ENCODE measurements around the gene CDC37L1. TPM values are rescaled to one million over a fixed set of nuclear protein-coding genes. Genes with fewer than 3 reads are reported as not detected.

CDC37L1 gene
- total and polyA plus RNA-seq, 2 experiments from 2014 or later: 26.9 to 29.6 TPM

DNA sequence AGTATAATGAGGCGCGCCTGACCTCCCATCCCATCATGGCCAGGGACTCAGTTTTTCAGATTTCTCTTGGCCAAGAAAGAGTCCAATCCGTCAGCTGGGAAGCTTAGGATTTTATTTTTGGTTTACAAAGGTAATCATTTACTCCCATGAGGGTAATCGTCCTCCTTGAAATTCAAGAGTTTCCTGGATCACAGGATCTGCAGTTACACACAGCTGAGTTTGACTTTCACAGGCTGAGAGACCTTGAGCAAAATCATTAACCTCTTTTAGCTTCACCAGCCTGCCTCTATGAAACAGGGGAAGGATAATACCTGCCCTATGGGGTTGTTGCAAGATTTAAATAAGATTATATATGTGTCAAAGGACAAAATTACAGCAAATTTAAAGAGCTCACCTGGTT is 77.1 kb downstream of the CDC37L1 start:
- H3K27ac Mint-ChIP-seq: no peak overlapping the region
- H3K4me1 Mint-ChIP-seq: no peaks in the 10 kb centered on the region; the same call in 2 of the 3 replicates
- no peak overlapping the region for H3K27ac ChIP-seq (ENCODE audit: low read depth)
- no peaks in the 10 kb centered on the region for H3K9me2 ChIP-seq (ENCODE audit: insufficient read depth)
- H3K9me3 Mint-ChIP-seq: no peaks in the 10 kb centered on the region
- peaks cover 10% of the 10 kb centered on the region for H3K27me3 Mint-ChIP-seq (ENCODE audit: insufficient read depth, low read depth, poor library complexity)
- no peaks in the 10 kb centered on the region for H3F3A ChIP-seq (replicated peaks; ENCODE audit: low read depth)
- H3K4me1 ChIP-seq (ENCODE audit: insufficient read depth): no peaks in the 10 kb centered on the region
- no peak overlapping the region for H3K4me2 ChIP-seq
- H3K79me2 ChIP-seq (replicated peaks; ENCODE audit: insufficient read depth): no peaks in the 10 kb centered on the region
- no peaks in the 10 kb centered on the region for H3K36me3 Mint-ChIP-seq (ENCODE audit: low read depth)
- H3K4me3 ChIP-seq: no peak overlapping the region
- H3K27me3 ChIP-seq (ENCODE audit: insufficient read depth): no peaks in the 10 kb centered on the region
- no peak overlapping the region for H2AFZ ChIP-seq
- DNase-seq (ENCODE audit: low spot score): no peak
- H3K36me3 ChIP-seq (ENCODE audit: insufficient read depth): no peaks in the 10 kb centered on the region
- H3K4me3 Mint-ChIP-seq: no peak overlapping the region
- no peak for ATAC-seq
- no peaks in the 10 kb centered on the region for H4K20me1 ChIP-seq (replicated peaks; ENCODE audit: insufficient read depth)
- TF ChIP-seq, protein P1, sequence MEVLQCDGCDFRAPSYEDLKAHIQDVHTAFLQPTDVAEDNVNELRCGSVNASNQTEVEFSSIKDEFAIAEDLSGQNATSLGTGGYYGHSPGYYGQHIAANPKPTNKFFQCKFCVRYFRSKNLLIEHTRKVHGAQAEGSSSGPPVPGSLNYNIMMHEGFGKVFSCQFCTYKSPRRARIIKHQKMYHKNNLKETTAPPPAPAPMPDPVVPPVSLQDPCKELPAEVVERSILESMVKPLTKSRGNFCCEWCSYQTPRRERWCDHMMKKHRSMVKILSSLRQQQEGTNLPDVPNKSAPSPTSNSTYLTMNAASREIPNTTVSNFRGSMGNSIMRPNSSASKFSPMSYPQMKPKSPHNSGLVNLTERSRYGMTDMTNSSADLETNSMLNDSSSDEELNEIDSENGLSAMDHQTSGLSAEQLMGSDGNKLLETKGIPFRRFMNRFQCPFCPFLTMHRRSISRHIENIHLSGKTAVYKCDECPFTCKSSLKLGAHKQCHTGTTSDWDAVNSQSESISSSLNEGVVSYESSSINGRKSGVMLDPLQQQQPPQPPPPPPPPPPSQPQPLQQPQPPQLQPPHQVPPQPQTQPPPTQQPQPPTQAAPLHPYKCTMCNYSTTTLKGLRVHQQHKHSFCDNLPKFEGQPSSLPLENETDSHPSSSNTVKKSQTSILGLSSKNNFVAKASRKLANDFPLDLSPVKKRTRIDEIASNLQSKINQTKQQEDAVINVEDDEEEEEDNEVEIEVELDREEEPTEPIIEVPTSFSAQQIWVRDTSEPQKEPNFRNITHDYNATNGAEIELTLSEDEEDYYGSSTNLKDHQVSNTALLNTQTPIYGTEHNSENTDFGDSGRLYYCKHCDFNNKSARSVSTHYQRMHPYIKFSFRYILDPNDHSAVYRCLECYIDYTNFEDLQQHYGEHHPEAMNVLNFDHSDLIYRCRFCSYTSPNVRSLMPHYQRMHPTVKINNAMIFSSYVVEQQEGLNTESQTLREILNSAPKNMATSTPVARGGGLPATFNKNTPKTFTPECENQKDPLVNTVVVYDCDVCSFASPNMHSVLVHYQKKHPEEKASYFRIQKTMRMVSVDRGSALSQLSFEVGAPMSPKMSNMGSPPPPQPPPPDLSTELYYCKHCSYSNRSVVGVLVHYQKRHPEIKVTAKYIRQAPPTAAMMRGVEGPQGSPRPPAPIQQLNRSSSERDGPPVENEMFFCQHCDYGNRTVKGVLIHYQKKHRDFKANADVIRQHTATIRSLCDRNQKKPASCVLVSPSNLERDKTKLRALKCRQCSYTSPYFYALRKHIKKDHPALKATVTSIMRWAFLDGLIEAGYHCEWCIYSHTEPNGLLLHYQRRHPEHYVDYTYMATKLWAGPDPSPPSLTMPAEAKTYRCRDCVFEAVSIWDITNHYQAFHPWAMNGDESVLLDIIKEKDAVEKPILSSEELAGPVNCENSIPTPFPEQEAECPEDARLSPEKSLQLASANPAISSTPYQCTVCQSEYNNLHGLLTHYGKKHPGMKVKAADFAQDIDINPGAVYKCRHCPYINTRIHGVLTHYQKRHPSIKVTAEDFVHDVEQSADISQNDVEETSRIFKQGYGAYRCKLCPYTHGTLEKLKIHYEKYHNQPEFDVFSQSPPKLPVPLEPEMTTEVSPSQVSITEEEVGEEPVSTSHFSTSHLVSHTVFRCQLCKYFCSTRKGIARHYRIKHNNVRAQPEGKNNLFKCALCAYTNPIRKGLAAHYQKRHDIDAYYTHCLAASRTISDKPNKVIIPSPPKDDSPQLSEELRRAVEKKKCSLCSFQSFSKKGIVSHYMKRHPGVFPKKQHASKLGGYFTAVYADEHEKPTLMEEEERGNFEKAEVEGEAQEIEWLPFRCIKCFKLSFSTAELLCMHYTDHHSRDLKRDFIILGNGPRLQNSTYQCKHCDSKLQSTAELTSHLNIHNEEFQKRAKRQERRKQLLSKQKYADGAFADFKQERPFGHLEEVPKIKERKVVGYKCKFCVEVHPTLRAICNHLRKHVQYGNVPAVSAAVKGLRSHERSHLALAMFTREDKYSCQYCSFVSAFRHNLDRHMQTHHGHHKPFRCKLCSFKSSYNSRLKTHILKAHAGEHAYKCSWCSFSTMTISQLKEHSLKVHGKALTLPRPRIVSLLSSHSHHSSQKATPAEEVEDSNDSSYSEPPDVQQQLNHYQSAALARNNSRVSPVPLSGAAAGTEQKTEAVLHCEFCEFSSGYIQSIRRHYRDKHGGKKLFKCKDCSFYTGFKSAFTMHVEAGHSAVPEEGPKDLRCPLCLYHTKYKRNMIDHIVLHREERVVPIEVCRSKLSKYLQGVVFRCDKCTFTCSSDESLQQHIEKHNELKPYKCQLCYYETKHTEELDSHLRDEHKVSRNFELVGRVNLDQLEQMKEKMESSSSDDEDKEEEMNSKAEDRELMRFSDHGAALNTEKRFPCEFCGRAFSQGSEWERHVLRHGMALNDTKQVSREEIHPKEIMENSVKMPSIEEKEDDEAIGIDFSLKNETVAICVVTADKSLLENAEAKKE (CRISPR knock-in tag; IDR thresholded peaks at IDR 0.05): no peak
- no peak for TF ChIP-seq STAT1 (IDR thresholded peaks at IDR 0.05; ENCODE audit: unreplicated experiment)
- TF ChIP-seq, protein P2, sequence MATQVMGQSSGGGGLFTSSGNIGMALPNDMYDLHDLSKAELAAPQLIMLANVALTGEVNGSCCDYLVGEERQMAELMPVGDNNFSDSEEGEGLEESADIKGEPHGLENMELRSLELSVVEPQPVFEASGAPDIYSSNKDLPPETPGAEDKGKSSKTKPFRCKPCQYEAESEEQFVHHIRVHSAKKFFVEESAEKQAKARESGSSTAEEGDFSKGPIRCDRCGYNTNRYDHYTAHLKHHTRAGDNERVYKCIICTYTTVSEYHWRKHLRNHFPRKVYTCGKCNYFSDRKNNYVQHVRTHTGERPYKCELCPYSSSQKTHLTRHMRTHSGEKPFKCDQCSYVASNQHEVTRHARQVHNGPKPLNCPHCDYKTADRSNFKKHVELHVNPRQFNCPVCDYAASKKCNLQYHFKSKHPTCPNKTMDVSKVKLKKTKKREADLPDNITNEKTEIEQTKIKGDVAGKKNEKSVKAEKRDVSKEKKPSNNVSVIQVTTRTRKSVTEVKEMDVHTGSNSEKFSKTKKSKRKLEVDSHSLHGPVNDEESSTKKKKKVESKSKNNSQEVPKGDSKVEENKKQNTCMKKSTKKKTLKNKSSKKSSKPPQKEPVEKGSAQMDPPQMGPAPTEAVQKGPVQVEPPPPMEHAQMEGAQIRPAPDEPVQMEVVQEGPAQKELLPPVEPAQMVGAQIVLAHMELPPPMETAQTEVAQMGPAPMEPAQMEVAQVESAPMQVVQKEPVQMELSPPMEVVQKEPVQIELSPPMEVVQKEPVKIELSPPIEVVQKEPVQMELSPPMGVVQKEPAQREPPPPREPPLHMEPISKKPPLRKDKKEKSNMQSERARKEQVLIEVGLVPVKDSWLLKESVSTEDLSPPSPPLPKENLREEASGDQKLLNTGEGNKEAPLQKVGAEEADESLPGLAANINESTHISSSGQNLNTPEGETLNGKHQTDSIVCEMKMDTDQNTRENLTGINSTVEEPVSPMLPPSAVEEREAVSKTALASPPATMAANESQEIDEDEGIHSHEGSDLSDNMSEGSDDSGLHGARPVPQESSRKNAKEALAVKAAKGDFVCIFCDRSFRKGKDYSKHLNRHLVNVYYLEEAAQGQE (IDR thresholded peaks at IDR 0.05; ENCODE audit: unreplicated experiment): no peak
- TF ChIP-seq EZH2 (IDR thresholded peaks at IDR 0.05; ENCODE audit: low read depth, unreplicated experiment): no peak
- no peak for TF ChIP-seq ZNF114 (CRISPR knock-in tag; IDR thresholded peaks at IDR 0.05)
- no peak for TF ChIP-seq NANOG (IDR thresholded peaks at IDR 0.05; ENCODE audit: borderline replicate concordance)
- TF ChIP-seq, protein P3, sequence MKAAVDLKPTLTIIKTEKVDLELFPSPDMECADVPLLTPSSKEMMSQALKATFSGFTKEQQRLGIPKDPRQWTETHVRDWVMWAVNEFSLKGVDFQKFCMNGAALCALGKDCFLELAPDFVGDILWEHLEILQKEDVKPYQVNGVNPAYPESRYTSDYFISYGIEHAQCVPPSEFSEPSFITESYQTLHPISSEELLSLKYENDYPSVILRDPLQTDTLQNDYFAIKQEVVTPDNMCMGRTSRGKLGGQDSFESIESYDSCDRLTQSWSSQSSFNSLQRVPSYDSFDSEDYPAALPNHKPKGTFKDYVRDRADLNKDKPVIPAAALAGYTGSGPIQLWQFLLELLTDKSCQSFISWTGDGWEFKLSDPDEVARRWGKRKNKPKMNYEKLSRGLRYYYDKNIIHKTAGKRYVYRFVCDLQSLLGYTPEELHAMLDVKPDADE (IDR thresholded peaks at IDR 0.05): no peak
- no peak for TF ChIP-seq POLR2AphosphoS5 (IDR thresholded peaks at IDR 0.05; ENCODE audit: low read depth)
- TF ChIP-seq, protein P4, sequence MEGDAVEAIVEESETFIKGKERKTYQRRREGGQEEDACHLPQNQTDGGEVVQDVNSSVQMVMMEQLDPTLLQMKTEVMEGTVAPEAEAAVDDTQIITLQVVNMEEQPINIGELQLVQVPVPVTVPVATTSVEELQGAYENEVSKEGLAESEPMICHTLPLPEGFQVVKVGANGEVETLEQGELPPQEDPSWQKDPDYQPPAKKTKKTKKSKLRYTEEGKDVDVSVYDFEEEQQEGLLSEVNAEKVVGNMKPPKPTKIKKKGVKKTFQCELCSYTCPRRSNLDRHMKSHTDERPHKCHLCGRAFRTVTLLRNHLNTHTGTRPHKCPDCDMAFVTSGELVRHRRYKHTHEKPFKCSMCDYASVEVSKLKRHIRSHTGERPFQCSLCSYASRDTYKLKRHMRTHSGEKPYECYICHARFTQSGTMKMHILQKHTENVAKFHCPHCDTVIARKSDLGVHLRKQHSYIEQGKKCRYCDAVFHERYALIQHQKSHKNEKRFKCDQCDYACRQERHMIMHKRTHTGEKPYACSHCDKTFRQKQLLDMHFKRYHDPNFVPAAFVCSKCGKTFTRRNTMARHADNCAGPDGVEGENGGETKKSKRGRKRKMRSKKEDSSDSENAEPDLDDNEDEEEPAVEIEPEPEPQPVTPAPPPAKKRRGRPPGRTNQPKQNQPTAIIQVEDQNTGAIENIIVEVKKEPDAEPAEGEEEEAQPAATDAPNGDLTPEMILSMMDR (conservative IDR thresholded peaks at IDR 0.05; ENCODE audit: low read depth in 2 of 2): no peak
- TF ChIP-seq EZH2phosphoT487 (IDR thresholded peaks at IDR 0.05; ENCODE audit: unreplicated experiment): no peak
- TF ChIP-seq ZNF331 (CRISPR knock-in tag; IDR thresholded peaks at IDR 0.05; ENCODE audit: low read depth): no peak
- no peak for TF ChIP-seq JUNB (IDR thresholded peaks at IDR 0.05; ENCODE audit: unreplicated experiment)
- TF ChIP-seq CREB1 (CRISPR knock-in tag; IDR thresholded peaks at IDR 0.05; ENCODE audit: low read depth): no peak
